Measurements from ENCODE around the gene COL6A1.
"Not testable (repeated sequence)": the region's sequence is repeated elsewhere in the genome, so short reads cannot be mapped to it uniquely, and the experiment has no call there.

COL6A1 gene

DNA sequence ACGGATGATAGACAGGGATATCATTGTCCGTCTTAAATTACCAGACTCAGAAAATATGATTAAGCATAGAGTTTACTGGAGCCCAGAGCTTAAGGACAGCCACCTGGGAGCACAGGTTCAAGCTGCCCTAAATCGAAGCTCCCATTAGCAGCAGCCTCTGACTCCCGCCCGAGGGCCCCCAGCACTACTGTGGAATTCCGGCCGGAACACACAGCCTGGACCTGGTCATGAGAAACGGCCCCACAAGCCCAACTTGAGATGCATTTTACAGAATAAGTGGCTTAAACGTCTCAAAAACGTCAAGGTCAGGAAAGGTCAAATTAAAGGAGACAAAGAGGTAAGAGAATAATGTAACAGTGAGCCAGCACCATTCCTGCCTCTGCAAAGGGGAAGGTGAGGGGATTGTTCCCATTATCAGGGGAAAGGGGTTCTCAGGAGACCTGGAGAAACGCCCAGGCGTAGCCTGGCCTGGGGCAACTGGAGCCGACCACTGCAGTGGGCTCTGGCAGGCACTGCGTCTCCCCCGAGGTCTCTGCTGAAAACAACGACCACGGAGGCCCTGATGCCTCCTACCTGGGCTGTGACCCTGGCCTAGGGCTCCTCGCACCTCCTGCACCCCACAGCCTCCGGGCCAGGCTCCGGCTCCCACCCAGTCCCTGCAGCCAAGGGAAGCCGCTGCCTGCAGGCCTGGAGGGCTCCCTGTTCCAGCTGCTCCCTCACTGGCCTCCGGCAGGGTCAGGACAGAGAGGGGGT is 11.5 kb upstream of the COL6A1 start:
- no peak for DNase-seq

DNA sequence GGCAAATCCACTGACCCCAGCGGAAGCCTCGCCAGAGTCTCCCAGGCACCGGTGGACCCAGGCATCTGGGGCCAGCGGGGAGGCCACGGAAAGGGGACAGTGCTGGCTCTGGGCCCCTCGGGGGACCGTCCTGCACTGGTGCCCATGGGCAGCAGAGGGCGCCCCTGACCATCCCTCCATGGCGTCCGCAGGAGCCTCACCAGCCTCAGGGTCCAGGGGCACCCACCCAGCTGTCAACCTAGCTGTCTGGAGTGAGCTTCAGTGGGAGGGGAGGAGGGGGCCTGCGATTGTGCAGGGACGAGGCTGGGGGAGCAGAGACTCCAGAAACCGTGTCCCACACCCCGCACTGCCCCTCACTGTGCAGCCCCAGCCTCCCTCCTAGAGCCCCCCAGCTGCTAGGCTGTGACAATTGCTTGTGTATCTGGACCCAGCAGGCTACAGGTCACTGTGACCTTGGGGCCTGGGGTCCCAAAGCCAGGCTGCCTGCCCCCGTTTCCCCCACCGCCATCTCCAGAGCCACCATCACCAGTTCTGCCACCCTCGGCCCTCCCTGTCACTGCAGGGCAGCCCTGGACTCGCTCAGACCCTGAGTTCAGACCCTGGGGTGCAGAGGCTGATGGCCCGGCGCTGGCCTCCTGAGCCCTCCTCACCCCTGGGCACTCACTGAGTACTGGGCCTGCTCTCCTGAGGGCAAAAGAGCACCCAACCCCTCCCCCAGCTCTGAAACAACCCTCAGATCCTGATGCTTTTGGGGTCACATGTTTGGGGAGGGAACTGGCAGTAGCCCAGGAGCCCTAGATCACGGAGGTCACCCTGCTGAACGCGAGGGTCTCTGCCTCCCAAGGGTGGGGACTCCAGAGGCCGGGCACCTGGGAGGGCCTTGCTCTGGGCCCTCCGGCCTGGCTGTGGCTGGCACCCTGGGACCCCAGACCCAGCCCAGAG is 10.6 kb upstream of the COL6A1 start:
- DNase-seq = peak in 4 of 14 donors; percentile 8 to 30 (median 15)

DNA sequence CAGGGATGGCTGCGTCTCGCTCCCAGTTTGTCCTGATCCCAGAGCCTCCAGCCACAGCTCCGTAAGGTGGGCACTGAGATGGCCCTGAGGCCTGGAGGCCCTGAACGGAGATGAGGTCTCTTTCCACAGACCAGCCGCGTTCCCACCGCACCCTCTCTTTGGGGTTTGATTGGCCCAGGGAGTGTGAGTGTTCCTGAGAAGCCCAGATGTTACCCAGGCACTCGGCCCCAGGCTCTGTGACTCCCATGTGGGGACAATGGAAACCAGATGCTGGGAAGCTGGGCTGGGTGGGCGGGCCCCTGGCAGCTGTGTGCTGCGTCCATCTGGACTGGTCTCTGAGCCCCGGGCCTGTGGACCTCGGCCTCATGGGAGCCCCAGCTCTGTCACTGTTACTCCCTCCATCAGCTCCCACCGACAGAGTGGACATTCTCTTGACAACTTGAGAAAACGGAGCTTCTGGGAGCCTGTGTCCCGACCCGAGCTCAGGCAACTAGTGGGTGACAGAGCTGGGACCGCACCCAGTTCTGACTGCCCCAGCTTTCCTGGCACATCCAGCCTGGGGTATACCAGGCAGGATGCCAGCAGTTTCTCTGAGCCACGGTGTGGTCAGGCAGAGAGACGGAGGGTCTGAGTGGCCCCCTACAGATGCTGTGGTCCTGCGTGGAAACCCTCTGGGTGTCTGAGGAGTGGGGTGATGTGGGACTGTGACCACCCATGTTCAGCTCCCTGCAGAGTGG is 9.8 kb upstream of the COL6A1 start:
- no peak for DNase-seq

DNA sequence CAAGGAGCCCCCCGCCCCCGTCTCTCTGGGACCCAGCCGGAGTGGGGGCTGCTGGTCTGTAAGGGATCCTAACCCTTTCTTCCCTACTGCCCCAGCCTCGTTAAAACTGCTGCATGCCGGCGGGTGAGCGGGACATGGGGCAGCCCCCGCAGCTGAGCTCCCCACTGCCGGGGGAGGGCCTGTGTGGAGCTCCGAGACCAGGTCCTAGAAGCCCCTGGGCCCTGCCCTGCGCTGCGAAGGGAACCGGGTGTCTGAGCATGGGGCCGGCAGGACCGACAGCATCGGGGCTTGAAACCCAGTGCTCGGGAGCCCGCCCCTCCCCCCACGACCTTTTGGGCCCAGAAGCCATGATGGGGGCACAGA is 9.2 kb upstream of the COL6A1 start:
- DNase-seq = no peak

DNA sequence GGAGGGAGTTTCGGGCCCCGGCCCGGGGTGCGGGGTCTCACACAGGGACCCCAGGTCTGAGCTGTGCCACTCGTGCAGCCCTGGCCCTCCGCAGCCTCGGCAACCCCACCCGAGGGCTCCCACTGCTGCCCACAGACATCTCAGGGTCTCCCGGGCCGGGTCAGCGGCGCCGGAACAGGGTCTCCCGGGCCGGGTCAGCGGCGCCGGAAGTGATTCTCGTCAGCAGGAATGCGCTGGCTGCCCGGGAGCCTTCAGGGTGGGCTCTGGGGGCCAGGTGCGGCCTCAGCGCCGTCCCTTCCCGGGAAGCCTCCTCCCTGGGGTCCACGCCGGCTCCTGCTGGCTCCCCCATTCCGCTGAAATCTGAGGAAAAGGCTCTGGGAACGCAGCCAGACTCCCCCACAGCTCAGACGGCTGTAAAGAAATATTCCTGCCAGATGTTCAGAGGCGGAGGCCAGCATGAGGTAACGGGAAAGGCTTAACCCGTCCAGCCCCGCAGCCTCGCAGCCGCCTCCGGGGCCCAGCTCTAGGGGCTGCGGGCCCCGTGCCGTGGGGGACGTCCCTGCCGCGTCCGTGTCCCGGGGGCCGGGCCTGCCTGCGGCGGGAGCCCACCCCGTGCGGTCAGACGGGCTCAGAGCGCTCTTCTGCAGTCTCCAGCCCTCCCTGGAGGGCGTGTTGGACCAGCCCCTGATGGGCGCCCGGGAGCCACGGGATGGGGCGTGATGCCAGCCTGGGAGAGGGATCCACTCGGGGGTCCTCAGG is 8.7 kb upstream of the COL6A1 start:
- DNase-seq = no peak

DNA sequence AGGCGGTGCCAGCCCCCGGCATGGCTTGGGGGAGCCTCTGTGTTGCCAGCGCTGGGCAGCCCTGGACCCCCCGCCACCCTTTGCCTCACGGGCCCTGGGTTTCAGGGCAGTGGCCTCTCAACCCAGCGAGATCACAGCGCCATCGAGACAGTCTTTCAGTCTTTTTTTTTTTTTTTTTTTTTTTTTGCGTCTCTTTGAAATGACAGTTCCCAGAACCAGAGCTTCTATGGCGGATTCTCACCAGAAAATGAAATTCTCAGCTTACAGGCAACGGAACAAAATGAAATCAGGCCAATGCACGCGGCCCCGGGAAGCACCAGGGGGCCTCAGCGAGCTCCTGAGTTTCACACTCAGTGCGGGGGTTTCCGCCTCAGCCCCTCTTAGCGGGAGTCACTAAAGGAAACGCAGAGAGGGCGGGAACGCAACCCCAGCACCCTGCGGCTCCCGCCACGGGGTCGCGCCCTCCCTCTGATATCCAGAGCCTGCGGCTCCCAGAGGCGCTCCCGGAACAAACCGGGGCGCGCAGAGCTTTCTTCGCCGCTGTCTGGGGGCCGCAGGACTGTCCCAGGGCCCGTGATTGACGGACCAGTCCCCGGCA is 8.0 kb upstream of the COL6A1 start:
- DNase-seq = peak in 2 of 14 donors; percentile 27 to 35

DNA sequence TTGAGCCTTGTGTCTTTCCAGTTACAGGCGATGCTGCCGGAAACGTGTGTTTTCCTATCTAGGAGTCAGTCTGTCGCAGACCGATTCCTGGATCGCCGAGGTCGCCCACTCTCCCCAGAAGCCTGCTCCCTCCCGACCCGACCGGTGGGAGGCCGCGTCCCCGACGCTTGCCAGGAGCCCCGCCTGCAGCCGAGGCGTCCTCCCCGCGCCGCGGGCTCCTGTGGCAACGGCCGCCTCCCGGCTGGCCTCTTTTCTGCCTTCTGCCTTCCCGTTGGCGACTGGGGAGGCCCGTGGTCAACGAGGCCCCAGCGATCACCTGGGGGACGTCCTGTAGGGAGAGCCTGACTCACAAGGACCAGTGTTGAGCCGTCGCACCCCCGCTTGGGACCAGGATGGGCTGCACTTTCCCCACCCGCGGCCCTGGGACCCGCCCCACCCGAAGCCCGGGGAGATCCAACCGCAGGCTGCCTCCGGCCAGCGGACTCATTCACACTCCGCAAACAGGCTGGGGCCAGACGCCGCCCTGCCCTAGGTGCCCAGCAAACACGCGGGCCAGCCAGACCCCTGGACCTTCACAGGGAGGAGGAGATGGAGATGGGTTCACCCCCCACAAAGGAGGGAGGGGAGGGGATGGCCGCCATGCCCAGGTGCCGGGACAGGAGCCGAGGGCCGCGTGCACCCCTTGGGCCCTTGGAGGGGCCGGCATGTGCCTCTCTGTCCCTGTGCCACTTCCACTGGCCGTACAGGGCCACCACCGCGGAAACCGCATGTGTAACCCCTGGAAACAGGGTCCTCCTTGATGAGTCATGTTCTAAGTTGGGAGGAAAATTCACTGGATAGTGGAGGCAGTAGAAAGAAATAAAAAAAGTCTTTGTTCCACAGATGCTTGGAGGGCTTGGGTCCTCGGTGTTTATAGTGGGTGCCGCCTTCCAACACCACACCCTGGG is 7.2 kb upstream of the COL6A1 start:
- DNase-seq = peak in 2 of 14 donors; percentile 36 to 65

DNA sequence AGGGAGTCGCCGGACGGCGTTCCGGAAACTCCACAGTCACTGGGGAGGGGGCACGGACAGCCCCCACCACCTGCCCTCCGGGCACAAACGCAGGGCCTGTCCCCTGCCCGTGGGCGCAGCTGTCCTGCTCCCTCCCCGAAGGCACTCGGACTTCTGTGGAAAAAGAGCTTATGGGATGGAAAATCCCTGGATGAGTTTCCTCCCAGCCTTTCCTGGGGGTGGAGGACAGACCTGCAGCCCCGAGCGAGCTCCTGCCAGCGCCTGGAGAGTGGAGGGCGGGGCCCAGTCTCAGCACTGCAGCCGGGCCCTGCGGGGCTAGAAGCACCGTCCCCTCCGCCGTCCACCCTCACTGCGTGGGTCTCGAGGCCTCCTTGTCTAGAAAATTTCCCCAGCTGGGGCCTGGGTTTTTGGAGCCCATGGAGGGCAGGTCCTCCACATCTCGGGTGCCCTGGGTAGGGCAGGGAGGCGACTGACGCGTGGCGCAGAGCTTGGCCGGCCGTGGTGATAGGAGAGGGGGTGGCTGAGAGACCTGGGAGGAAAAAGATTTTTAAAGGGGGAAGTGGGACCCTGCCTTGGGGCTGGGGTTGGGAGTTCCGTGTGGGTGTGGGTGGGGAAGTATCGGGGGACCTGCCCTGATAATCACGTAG is 6.4 kb upstream of the COL6A1 start:
- DNase-seq = no peak

DNA sequence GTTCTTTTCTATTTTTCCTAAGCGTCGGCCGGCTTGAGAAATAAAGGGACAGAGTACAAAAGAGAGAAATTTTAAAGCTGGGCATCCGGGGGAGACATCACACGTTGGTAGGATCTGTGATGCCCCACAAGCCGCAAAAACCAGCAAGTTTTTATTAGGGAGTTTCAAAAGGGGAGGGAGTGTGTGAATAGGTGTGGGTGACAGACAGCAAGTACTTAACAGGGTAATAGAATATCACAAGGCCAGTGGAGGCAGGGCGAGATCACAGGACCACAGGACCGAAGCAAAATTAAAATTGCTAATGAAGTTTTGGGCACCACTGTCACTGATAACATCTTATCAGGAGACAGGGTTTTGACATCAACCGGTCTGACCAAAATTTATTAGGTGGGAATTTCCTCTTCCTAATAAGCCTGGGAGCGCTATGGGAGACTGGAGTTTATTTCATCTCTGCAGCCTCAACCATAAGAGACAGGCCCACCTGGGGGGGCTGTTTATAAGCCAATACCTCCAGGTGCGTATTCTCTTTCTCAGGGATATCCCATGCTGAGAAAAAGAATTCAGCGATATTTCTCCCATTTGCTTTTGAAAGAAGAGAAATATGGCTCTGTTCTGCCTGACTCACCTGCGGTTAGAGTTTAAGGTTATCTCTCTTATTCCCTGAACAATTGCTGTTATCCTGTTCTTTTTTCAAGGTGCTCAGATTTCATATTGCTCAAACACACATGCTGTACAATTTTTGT is 5.7 kb upstream of the COL6A1 start:
- not testable (repeated sequence) for DNase-seq

DNA sequence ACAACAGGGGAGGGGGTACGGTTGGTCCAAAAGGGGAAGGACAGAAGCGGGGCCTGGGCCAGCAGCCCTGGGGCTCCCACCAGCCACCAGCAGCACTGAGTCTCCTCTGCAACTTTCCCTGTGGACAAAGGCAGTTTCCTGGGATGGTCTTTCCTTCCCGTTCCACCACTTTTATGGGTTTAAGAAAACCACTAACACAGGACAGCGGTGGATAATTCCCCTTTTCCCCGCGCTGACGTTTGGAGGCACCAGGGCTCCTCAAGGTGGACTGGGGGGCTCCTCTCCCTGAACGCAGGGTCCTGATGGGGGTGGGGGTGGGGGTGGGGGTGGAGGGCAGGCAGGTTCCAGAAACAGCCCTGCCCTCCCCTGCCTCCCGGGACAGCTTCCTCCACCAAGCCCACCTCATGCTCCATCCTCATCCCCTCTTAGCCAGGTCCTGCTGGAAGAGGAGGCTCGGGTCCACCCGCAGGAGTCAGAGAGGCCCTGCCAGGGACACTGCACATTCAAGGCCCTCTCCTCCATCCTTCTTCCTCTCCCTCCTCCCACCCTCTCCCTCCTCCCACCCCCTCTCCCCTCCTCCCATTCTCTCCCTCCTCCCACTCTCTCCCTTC is 4.8 kb upstream of the COL6A1 start:
- DNase-seq = no peak

DNA sequence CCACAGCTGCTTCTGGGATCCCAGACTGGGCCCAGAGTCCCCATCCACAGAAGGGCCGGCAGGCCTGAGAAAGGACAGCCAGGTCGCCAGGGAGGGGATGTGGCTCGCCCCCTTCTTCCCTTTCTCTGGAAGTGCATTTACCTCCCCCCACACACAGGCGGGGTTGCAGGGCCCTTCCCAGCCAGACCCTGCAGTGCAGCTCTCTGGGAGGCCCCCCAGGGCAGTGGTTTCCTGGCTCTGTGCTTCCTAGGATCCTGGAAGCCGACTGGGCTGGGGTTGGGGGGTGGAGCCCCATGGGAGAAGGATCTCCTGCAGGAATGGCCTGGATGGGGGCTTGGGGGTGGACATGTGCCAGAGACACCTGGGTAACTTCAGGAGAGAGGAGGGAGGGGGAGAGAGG is 4.2 kb upstream of the COL6A1 start:
- peak in 1 of 14 donors; percentile 22 for DNase-seq

DNA sequence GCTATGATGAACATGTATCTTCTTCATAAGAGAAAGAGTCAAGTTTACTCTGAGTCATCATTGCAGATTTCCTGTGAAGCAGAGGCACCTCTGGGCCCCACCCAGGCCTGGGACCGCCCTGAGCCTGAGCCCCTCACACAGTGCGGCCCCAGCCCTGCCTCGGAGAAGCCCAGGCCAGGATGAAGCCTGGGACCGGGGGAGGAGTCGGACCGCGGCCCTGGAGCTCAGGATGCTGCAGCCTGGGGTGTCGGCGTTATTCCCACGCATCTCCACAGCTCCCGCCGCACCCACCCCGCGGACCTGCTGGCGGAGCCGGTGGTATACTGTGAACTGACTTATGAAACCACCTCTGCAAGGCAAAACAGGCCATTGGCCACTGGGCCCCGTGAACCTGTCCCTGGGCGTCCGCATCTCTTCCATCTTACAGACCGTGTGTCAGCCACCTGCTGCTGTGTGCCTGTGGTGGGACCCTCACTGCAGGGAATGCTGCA is 2.4 kb upstream of the COL6A1 start:
- DNase-seq = no peak

DNA sequence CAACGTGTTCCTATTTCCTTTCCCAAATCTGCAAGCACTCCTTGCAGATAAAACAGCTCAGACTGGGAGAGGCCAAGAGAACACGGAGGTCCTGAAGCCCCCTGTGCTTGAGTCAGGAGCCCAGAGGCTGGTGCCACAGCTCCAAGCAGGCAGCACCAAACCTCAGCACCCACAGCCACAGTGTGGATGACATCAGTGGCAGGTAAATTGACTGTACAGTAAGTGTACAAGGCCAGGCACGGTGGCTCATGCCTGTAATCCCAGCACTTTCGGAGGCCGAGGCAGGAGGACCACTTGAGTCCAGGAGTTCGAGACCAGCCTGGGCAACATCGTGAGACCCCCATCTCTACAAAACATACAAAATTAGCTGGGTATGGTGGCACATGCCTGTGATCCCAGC is 1.9 kb upstream of the COL6A1 start:
- no peak for DNase-seq

DNA sequence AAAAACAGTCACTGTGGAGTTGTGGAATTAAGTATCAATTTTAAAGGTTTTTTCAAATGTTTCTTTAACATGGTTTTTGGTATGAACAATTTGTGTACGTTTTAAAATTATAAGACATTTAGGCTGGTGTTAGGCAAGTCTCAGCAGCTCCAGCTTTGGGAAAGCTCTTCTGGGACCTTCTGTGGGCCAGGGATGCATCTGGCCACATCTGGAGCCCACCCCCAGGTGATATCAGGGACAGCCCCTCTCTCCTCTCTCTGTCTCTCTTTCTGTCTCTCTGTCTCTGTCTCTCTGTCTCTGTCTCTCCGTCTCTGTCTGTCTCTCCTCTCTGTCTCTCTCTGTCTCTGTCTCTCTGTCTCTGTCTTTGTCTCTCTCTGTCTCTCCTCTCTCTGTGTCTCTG is 1.3 kb upstream of the COL6A1 start:
- no peak for DNase-seq

DNA sequence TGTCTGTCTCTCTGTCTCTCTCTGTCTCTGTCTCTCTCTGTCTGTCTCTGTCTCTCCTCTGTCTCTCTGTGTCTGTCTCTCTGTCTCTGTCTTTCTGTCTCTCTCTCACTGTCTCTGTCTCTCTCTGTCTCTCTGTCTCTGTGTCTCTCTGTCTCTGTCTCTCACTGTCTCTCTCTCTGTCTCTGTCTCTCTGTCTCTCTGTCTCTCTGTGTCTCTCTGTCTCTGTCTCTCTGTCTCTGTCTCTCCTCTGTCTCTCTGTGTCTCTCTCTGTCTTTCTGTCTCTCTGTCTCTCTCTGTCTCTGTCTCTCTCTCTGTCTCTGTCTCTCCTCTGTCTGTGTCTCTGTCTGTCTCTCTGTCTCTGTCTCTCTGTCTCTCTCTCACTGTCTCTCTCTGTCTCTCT is 873 bp upstream of the COL6A1 start:
- no peak for DNase-seq

DNA sequence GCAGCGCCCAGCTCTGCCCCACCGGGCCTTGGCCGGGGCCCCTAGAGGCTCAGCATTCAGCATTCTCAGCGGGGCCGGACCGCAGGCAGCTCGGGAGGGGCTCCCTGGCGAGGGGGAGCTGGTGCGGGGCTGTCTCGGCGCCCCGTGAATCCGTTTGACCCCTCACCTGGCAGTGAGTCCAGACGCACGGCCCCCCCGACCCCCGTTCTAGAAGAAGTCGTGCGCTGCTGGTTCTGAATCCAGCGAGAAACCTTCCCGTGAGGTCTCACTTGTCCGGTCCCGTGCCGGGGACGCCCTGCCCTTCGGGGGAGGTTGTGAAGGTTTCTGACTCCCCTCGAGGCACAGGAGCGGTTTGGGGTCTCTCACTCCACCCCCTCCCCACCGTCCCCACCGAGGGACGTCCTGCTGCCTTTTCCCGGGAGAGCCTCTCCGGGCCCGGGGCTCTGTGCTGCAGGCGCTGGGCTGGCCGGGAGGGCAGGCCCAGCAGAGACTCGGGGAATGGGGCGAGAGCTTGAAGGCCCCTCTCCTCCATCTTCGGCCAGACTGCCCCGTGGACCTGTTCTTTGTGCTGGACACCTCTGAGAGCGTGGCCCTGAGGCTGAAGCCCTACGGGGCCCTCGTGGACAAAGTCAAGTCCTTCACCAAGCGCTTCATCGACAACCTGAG is 655 bp downstream of the COL6A1 start:
- DNase-seq = peak in 1 of 14 donors; percentile 34

DNA sequence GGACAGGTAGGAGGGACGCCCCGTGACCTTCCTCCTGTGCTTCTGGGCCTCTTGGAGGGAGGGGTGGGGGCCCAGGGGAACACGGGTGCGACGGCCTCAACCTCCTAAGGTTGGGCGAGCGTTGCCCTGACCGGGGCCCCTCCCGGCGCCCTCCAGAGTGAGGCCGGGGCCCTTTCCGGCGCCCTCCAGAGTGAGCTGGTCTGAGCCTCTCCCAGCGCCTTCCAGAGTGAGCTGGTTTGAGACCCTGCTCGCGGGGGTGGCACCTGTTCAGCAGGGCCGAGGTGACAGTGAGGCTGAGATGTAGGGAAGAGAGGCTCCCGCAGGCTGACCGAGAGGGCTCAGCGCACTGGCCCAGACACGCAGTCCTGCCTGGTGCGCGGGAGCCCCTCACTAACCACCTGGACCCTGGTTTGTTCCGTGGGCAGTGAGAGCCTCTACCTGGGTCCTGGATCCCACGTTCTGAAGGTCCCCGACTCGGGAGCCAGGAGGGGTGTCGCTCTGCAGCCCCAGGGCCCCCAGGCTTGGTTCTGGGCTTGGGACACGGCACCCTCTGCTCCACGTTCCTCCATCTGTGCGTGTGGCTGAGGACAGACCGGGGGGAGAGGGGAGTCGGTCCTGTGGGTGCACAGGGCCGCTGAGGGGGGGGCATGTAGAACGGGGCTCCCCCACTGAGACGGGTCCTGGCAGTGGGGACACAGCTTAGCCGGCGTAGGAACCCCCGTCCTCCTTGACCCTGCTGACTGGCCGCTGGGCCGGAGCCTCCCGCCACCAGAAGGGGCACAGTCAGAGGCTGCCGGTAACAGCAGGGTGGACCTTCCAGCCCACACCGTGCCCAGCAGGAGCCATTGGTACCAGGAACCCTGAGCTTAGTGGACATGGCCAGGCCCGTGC is 1.4 kb downstream of the COL6A1 start:
- DNase-seq = peak in 1 of 14 donors; percentile 20
